Stimulated activated CD8-positive, alpha-beta memory T cell treated with anti-CD3 and anti-CD28 coated beads, Interleukin-15, amount 100 ng/mL, for 1 hour (primary cell): ENCODE results near the gene B3GNT3.
"Not testable (repeated sequence)": the region's sequence is repeated elsewhere in the genome, so short reads cannot be mapped to it uniquely, and the experiment has no call there.

Source experiments
- DNase-seq: peaks from one replicate; pipeline ENCODE4 v3.0.0-alpha.2; 2020; ENCODE audit warnings: low read depth

Gene B3GNT3

GRCh38 chr19:17767559-17767958, 27.4 kb upstream of the B3GNT3 start:
- DNase-seq: no peak

GRCh38 chr19:17770613-17771012, 24.3 kb upstream of the B3GNT3 start:
- DNase-seq: no peak

GRCh38 chr19:17772172-17772571, 22.8 kb upstream of the B3GNT3 start:
- no peak for DNase-seq

GRCh38 chr19:17775245-17775927, 19.6 kb upstream of the B3GNT3 start:
- no peak for DNase-seq

GRCh38 chr19:17775991-17776803, 18.7 kb upstream of the B3GNT3 start:
- no peak for DNase-seq

GRCh38 chr19:17777840-17778239, 17.1 kb upstream of the B3GNT3 start:
- not testable (repeated sequence) for DNase-seq

GRCh38 chr19:17778251-17778967, 16.5 kb upstream of the B3GNT3 start:
- no peak for DNase-seq

- no peak for DNase-seq
These were observed 15.7 kb upstream of the B3GNT3 start for GRCh38 chr19:17778968-17779929.

GRCh38 chr19:17780781-17781180, 14.2 kb upstream of the B3GNT3 start:
- DNase-seq: no peak

- not testable (repeated sequence) for DNase-seq
These were observed 11.2 kb upstream of the B3GNT3 start for GRCh38 chr19:17783721-17784120.

- DNase-seq: peak; percentile 62
These were observed 10.5 kb upstream of the B3GNT3 start for GRCh38 chr19:17784201-17785008.

- no peak for DNase-seq
These were observed 7.5 kb upstream of the B3GNT3 start for GRCh38 chr19:17787274-17787913.

GRCh38 chr19:17788632-17789031, 6.3 kb upstream of the B3GNT3 start:
- DNase-seq: no peak

GRCh38 chr19:17790059-17790780, 4.7 kb upstream of the B3GNT3 start:
- no peak for DNase-seq

- no peak for DNase-seq
These were observed 567 bp upstream of the B3GNT3 start for GRCh38 chr19:17794412-17794730.

GRCh38 chr19:17795495-17795856, 538 bp downstream of the B3GNT3 start:
- no peak for DNase-seq

- DNase-seq: no peak
These were observed 1.3 kb downstream of the B3GNT3 start for GRCh38 chr19:17796013-17796837.

- no peak for DNase-seq
These were observed 2.0 kb downstream of the B3GNT3 start for GRCh38 chr19:17796838-17797423.
